Erythroblast (primary cell): ENCODE data around the gene ZNF789.
A peak's percentile ranks its signal among the peaks of the same experiment; 100 is the strongest.

Experiments used
- DNase-seq, 2 experiments: peaks; one replicate each; lab custom pipeline; 2025; lab: John Stamatoyannopoulos, UW
- GATA1 ChIP-seq: IDR thresholded peaks from 2 replicates; pipeline ENCODE4 v1.6.1; 2011; ENCODE audit warnings: low read depth, mild to moderate bottlenecking, control low read depth, low read length, moderate library complexity
- POLR2A ChIP-seq: IDR thresholded peaks from 2 replicates; pipeline ENCODE4 v1.6.1; 2011; ENCODE audit warnings: mild to moderate bottlenecking, low read length

Gene ZNF789

DNA sequence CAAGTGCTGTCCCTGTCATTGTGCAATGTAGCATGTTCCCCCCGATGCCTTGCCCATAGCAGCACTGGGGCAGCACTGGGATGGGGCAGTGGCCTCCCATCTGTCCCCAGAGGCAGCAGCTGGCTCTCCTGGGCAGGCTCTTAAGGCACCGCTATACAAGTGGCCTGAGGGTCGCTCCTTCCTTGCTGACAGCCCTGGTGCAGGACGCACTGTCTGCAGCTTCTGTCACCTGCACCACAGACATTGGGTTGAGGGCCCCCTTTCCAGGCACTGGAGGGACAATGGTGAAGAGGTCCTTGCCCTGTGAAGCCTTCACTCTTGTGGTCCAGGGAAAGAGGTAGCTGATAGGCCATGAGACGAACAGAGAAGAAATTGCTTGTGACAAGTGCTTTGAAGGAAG is 23.4 kb upstream of the ZNF789 start:
- DNase-seq: no peak
- TF ChIP-seq POLR2A (no peak), GATA1 (no peak)

DNA sequence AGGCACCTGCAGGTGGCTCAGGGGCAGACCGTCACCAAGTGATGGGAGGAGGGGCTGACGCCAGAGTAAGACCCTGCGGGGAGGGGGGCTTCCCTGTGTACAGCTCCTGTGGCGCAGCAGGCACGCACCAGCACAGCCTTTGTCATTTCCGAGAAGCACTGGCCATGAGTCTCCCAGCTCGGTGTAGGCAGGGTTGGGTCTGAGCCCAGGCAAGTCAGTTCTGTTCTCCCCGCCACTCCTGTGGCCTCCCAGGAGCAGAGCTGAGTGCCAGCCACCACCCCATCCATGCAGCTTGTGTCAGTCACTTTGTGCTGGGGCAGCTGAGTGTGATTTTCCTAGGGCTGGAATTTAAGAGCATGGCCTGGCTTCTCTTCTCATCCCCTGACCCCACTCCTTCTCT is 20.8 kb upstream of the ZNF789 start:
- DNase-seq: no peak
- TF ChIP-seq GATA1 (no peak), POLR2A (no peak)

DNA sequence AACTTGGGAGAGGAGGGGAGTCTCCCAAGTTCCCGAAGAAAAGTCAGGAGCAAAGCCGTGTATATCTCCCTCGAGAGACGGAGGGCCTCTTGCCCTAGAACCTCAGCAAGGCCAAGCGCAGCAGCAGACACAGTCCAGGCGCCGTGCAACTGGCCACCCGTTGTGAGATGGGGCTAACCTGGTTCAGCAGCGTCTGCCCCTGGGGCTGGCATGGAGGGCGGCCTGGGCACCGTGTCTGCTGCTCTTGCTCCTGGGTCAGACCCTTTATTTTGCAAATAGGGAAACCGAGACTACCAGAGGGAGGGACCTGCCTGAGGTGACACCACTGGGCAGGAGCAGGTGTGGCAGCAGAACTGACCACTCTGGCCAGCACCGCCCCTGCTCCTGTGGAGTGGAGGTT is 20.1 kb upstream of the ZNF789 start:
- TF ChIP-seq GATA1 (no peak), POLR2A (no peak)
- DNase-seq: no peak

DNA sequence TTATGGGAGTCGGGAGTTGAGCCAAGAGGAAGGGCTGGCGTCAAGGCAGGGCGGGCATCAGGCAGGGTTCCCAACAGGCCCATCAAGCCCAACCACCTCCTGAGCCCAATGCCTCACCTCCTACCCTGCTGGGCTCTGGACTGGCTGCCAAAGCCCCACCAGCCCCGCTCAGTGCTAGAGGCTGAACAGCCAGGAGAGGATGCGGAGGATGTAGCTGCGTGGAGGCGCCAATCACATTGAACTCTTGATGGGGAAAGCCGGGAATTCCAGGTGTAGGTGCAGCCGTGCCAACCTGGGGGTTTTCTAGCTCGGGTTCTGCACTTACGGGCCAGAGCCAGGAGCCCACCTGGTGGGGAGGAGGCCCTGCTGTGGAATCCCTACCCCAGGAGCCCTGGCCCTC is 19.6 kb upstream of the ZNF789 start:
- TF ChIP-seq GATA1: no peak
- TF ChIP-seq POLR2A: no peak
- DNase-seq: no peak

DNA sequence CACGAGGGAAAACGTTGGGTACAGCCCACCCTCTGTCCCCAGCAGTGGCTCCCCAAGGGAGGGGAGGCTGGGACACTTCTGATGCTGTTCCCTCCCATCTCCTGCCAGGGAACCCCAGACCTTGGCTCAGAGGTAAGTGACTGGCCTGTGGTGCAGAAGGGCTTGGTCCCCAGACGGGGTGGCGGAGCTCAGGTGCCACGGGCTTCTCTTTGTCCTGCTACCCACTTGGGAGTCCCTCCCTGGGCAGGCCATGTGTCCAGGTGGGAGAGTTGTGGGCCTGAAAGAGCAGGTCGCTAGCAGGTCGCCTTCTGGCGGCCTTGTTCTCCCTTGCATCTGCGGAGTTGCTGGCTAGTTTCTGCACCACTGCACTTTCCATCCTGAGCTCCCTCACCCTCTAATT is 16.8 kb upstream of the ZNF789 start:
- DNase-seq: no peak
- TF ChIP-seq POLR2A (peak; percentile 22), GATA1 (no peak)

DNA sequence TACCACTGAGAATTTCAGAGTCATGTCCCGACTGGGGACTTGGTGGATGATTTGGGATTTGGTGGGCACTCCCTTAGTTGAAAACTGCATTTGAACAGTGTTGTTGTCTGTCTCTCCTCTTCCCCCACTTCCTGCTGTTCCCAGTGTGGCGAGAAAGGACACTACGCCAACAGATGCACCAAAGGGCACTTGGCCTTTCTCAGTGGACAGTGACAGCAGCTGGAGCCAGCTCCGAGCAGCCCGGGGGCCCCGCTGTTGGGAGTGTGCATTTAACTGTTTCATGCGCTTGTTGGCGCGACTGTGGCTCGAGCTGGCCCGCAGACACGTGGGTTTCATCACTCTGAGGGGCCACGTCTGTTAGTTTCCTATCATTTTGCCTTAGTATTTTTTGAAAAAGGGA is 16.4 kb upstream of the ZNF789 start:
- TF ChIP-seq GATA1: no peak
- TF ChIP-seq POLR2A: no peak
- DNase-seq: no peak

DNA sequence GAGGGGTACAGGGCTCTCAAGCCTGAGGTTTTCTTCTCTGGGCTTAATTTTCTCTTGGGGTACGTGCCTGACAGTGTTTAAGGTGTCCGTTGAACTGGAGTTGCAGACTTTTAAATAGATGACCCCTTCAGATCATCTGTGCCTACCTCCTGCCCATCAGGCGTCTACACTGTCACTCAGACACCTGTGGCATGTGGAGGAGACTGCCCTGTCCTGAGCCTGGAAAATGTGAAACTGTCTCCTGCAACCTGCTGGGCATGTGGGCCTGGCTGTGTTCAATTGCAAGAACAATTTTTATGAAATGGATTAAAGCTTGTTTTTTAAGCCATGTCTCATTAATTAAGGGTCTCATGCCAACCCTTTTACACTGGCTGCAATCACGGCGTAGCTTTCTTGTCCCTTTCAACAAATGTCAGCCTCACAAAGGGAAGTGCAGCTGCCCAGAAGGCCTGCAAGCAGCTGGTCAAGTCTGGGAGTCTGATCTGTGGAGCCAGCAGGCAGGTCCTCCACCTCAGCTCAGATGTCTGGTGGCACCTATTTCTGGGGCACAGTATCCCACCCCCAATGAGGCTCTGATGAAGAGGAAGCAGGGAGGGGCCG is 15.5 kb upstream of the ZNF789 start:
- no peak for TF ChIP-seq GATA1
- TF ChIP-seq POLR2A: peak; percentile 15
- no peak for DNase-seq

DNA sequence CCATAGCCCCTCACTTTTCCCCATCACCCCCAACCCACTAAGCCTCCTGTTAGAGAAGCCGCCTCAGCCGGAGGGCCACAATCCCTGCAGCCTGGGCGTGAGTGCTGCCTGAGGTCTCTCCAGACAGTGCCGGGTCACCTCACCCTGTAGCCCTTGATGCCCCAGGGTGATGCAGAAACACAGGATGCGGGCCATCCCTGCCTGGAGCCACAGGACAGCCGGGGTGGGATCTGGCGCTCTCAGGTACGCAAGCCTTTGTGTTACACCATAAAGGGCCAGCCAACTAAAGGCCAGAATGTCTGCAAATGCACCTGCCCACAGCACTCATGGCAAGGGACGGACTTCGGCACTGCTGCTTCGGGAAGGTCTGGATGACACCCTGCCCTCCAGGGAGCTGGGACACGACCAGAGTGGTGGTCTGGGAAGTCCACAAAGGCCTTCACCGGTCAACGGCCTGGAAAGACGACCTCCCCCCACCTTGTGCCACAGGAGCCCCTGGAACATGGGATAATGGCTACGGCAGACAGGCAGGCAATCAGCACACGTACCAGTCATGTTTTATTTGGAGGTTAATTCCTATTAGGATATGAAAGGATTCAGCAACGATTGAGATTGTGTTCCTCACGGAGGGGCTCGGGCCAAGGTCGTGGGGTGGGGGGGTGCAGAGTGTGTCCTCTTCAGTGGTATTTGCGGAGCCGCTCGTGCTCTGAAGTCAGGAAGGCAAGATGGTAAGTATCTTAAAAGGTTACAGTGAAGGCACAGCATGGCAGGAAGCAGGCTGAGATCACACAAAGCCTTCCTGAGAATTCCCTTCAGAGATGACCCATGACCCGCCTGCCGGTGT is 14.8 kb upstream of the ZNF789 start:
- no peak for TF ChIP-seq GATA1
- peak; percentile 17 for TF ChIP-seq POLR2A
- no peak for DNase-seq

DNA sequence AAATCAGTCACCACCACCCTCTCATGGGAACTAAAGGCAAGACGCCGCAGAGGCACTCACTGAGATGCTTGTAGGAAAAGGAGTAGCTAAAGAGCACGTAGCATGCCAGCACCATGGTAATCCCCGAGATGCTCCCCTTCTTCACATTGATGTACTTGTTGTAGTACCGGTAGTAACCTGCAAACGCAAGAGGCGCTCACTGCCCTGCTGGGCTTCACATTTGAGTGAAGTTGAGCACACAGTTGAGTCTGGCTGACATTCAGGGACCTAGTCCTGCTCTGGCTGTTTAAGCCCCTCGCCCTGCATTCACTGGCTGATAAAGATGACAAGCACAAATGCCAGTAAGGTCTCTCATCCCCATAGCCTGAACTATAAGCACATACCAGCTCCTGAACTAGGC is 13.6 kb upstream of the ZNF789 start:
- TF ChIP-seq GATA1 (no peak), POLR2A (peak; percentile 21)
- DNase-seq: peak; percentile 39 to 53

DNA sequence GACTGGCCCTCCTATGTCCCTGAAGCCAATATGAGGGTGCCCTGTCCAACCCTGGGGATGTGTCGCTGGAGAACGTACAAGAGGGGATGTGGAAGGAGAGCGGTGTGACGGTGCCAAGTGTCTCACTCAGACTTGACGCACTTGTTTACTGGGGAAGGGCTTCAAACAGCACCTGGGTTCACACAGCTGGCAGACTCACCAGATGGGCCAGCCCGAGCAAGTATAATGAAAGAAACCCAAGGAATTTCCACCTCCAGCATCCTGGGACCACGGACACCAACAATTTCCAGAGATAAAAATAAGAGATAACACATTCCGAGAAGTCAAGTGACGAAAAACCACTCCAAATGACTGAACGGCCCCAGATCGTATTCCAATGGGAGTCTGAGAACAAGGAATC is 12.0 kb upstream of the ZNF789 start:
- TF ChIP-seq GATA1 (no peak), POLR2A (no peak)
- no peak for DNase-seq

DNA sequence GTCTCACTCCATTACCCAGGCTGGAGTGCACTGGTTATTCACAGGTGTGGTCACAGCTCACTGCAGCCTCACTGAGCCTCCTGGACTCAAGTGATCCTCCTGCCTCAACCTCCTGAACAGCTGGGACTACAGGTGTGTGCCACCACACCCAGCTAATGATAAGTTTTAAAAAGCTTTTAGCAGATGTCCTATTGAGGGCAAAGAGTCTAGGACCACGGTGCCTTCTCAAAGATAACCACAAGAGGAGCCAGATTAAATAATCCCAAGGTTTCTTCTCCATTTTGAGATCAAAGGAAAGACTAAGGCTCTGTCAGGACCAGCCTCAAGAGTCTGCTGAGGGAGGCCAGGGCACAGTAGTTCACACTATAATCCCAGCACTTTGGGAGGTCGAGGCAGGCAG is 11.5 kb upstream of the ZNF789 start:
- no peak for DNase-seq
- no peak for TF ChIP-seq POLR2A
- no peak for TF ChIP-seq GATA1

DNA sequence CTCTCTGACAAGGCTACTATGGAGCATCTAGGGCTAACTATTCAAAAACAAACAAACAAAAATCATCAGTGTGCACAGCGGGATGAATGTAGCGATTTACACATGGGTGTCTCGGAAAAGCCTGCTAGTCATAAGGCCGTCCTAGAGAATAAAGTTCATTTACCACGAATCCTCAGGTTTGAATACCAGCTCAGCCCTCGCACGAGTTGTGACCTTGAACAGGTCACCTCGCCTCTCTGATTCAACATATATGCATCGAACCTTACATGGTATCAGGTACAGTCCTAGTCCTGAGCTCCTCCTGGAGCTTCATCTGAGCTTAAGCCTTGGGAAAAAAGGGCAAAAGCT is 7.3 kb upstream of the ZNF789 start:
- TF ChIP-seq GATA1: no peak
- no peak for TF ChIP-seq POLR2A
- DNase-seq: no peak

DNA sequence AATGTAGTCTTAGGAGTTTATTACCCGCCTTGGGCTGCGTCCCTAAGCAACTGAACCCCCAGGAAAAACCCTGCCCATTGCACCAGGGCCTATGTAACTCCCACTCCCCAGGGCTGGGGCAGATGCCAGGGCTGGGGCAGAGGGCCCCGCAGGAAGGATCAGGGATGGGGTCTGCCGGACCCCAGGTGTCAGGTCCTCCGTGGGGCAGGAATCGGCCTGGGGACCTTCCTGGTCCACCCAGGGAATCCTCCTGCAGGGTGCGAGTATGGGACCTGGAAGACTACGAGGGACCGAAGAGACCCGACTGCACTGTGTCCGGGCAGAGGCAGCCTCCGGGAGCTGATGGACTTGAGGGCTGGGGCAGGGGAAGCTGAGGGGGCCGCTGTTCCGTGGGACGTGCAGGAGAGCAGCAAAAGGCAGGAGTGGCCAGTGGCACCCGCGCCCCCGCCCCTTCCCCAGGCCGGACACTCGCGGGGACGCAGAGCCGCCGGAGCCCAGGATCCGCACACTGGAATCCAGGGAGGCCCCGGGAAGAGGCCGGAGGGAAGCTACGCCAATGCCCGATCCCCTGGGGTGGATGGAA is 4.3 kb upstream of the ZNF789 start:
- DNase-seq: no peak
- no peak for TF ChIP-seq GATA1
- TF ChIP-seq POLR2A: no peak

DNA sequence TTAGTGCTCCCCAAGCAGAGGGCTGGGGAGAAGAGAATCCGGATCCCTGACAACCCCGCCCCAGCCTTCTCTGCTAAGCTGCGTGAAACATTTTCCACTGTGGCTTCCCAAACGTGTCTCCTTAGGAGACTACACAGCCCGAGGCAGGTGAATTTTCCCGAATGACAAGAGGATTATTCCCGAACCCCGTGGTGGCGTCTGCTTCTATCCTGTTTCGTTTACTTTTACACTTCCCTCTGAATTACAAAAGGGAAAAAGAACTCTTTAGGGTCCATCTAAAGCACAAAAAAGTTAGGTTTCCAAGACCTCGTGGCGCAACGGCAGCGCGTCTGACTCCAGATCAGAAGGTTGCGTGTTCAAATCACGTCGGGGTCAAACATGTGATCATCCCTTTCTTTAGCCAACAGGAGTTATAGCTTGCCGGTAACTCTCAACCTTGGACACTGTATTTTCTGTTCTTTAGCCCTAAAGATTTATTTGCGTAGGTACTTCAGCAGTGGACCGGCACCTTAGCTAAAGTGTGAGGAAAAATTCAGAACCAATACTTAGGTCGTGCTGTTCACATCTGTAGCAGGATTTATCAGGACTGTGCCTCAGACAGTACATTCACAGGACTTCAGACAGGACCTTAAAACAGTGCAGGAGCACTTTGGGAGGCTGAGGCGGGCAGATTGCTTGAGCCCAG is 3.2 kb upstream of the ZNF789 start:
- DNase-seq: no peak
- TF ChIP-seq POLR2A (no peak), GATA1 (no peak)
